OCI-LY1 (cell line): Measurements from ENCODE around the gene PCGF3.

Experiments used
- H2AFZ ChIP-seq: fragments of 200-600 bp; sonication (generic), shearing (Covaris generic); 2 replicates; pipeline ENCODE4 v1.6.0; 2014; ENCODE audit warnings: antibody characterized with exemption, mild to moderate bottlenecking, low read length
- H3F3A ChIP-seq: fragments of 200-600 bp; sonication (generic), shearing (Covaris generic); 2 replicates; pipeline ENCODE4 v1.6.0; 2014; ENCODE audit warnings: mild to moderate bottlenecking, antibody characterized with exemption, low read length, moderate library complexity; ENCODE audit not compliant: insufficient read depth
- H3K27ac ChIP-seq: fragments of 200-600 bp; sonication (generic); 2 replicates; pipeline ENCODE4 v1.5.1; 2014; ENCODE audit warnings: low read length, mixed run types, mild to moderate bottlenecking, low read depth; ENCODE audit not compliant: poor library complexity, severe bottlenecking
- H3K27me3 ChIP-seq: fragments of 200-600 bp; sonication (generic); 2 replicates; pipeline ENCODE4 v1.6.0; 2014; ENCODE audit warnings: antibody characterized with exemption, mild to moderate bottlenecking, low read length, moderate library complexity; ENCODE audit not compliant: insufficient read depth
- H3K36me3 ChIP-seq: fragments of 200-600 bp; sonication (generic); 2 replicates; pipeline ENCODE4 v1.6.1; 2014; ENCODE audit warnings: mild to moderate bottlenecking, antibody characterized with exemption, low read length, moderate library complexity, mixed read lengths; ENCODE audit not compliant: insufficient read depth
- H3K4me1 ChIP-seq: fragments of 200-600 bp; sonication (generic); 2 replicates; pipeline ENCODE4 v1.5.1; 2014; ENCODE audit warnings: mild to moderate bottlenecking, low read length, moderate library complexity; ENCODE audit not compliant: insufficient read depth, severe bottlenecking
- H3K4me2 ChIP-seq: fragments of 200-600 bp; sonication (generic), shearing (Covaris generic); 2 replicates; pipeline ENCODE4 v1.6.1; 2014; ENCODE audit warnings: low read length
- H3K4me3 ChIP-seq: fragments of 200-600 bp; sonication (generic); 2 replicates; pipeline ENCODE4 v1.5.1; 2014; ENCODE audit warnings: low read length, low read depth, mild to moderate bottlenecking, mixed read lengths; ENCODE audit not compliant: poor library complexity, severe bottlenecking
- H3K79me2 ChIP-seq: fragments of 200-600 bp; shearing (Covaris generic); 2 replicates; pipeline ENCODE4 v1.6.1; 2016; ENCODE audit warnings: mixed run types, low read length, mixed read lengths; ENCODE audit not compliant: insufficient read depth
- H3K9ac ChIP-seq: fragments of 200-600 bp; sonication (generic), shearing (Covaris generic); 2 replicates; pipeline ENCODE4 v1.6.1; 2014; ENCODE audit warnings: mild to moderate bottlenecking, low read length, mixed read lengths
- H3K9me2 ChIP-seq: fragments of 200-600 bp; sonication (generic), shearing (Covaris generic); 2 replicates; pipeline ENCODE4 v1.6.1; 2014; ENCODE audit warnings: low read depth, mild to moderate bottlenecking, low read length, mixed read lengths
- H3K9me3 ChIP-seq: fragments of 200-600 bp; shearing (Covaris generic); 2 replicates; pipeline ENCODE4 v1.6.1; 2014; ENCODE audit warnings: low read length, mixed read lengths
- H4K20me1 ChIP-seq: fragments of 200-600 bp; sonication (generic), shearing (Covaris generic); 2 replicates; pipeline ENCODE4 v1.6.0; 2016; ENCODE audit warnings: mild to moderate bottlenecking, low read length; ENCODE audit not compliant: insufficient read depth
- CTCF ChIP-seq: fragments of 200-600 bp; sonication (generic), shearing (Covaris generic); IDR thresholded peaks from 2 replicates; pipeline ENCODE4 v1.5.1; 2017; ENCODE audit warnings: mild to moderate bottlenecking, antibody characterized with exemption, low read length, moderate library complexity, mixed read lengths
- EZH2 ChIP-seq: fragments of 200-600 bp; sonication (generic), shearing (Covaris generic); IDR thresholded peaks from 2 replicates; pipeline ENCODE4 v1.8.0; 2017; ENCODE audit warnings: borderline replicate concordance, mixed run types, mild to moderate bottlenecking, antibody characterized with exemption, low read length, moderate library complexity, mixed read lengths

Gene PCGF3

GRCh38 chr4:791898-792625, 86.4 kb downstream of the PCGF3 start:
- Histone ChIP-seq H3K9me2 (no peaks in the 10 kb centered on the region), H3K4me3 (peak overlapping the region; percentile 19), H3K27ac (no peak overlapping the region), H3K4me2 (peak overlapping the region; percentile 56), H4K20me1 (no peaks in the 10 kb centered on the region), H3K9ac (no peak overlapping the region; the same call in 1 of the 2 replicates), H3F3A (no peaks in the 10 kb centered on the region), H3K9me3 (no peaks in the 10 kb centered on the region), H2AFZ (no peak overlapping the region), H3K4me1 (peaks cover 39% of the 10 kb centered on the region), H3K36me3 (no peaks in the 10 kb centered on the region), H3K27me3 (no peaks in the 10 kb centered on the region), H3K79me2 (no peaks in the 10 kb centered on the region)
- TF ChIP-seq EZH2 (no peak), CTCF (no peak)

DNA sequence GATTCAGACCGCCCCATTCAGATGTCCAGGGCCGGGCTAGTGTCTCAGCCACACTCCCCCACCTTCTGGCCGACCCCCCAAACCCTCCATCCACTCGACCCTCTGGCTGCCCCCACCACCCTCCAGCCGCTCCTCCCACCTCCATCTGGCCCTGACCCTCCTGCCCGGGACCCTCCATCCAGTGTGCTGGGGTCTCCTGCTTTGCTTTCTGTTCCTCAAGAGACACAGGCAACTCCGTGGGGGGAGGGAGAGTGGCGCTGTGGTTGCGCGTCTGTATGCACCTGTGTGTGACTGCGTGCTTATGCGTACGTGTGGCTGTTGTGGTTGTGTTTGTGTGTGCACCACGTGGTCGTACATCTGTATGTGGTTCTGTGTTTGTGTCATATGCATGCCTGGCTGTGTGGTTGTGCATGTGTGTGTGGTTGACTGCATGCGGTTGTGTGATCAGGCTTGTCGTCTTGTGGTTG, 87.0 kb downstream of the PCGF3 start:
- H3K4me3 ChIP-seq = peak overlapping the region; percentile 19
- H3K9me3 ChIP-seq = no peaks in the 10 kb centered on the region
- peak overlapping the region; percentile 56 for H3K4me2 ChIP-seq
- H3K36me3 ChIP-seq = no peaks in the 10 kb centered on the region
- no peaks in the 10 kb centered on the region for H3K9me2 ChIP-seq
- no peaks in the 10 kb centered on the region for H3F3A ChIP-seq
- no peaks in the 10 kb centered on the region for H4K20me1 ChIP-seq
- no peaks in the 10 kb centered on the region for H3K79me2 ChIP-seq
- H3K27ac ChIP-seq = peak overlapping the region; percentile 74
- no peaks in the 10 kb centered on the region for H3K27me3 ChIP-seq
- H3K4me1 ChIP-seq = peaks cover 39% of the 10 kb centered on the region
- no peak overlapping the region; the same call in 1 of the 2 replicates for H3K9ac ChIP-seq
- peak; percentile 9; the same call in 1 of the 2 replicates for TF ChIP-seq CTCF
- no peak for TF ChIP-seq EZH2
- H2AFZ ChIP-seq = no peak overlapping the region

DNA sequence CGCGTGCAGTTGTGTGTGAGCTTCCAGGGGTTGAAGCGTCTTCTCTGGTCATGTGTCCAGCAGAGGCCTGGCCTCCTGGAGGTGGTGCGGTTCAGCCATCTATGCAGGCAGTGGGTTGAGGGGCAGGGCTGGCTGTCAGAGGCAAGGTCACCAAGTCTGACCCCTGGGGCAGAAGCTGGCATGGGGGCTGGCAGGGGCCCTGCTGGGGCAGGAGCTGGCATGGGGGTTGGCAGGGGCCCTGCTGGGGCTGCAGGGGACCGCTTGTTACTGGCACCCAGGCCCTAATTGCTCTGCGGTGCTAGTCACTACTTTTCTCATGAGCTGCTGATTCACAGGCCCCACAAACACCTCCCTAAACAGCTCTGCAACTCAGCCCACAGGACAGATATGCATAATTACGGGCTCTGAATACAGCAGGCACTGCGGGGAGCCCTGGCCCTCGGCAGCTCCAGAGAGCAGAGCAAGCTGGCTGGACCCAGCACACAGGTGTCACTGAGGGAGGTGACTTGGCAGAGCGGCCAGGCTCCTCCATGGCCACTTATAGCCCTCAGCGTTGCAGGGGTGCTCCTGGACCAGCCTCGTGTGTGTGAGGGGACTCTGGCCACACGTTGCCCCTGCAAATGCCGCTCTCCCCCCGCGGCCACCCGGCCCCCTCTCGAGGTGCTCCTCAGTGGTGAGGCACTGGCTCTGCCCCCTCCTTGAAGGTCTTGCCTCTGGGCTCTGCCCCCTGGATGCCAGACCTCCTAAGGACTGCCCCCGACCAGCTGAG, 87.6 kb downstream of the PCGF3 start:
- Histone ChIP-seq H3K27me3 (no peaks in the 10 kb centered on the region), H3K9me3 (no peaks in the 10 kb centered on the region), H3F3A (no peaks in the 10 kb centered on the region), H3K9me2 (no peaks in the 10 kb centered on the region), H3K9ac (no peak overlapping the region; the same call in 1 of the 2 replicates), H3K36me3 (no peaks in the 10 kb centered on the region), H3K4me2 (peak overlapping the region; percentile 56; the same call in 1 of the 2 replicates), H4K20me1 (no peaks in the 10 kb centered on the region), H3K79me2 (no peaks in the 10 kb centered on the region), H3K4me3 (peak overlapping the region; percentile 19), H3K27ac (peak overlapping the region; percentile 74), H2AFZ (no peak overlapping the region), H3K4me1 (peaks cover 39% of the 10 kb centered on the region)
- TF ChIP-seq EZH2 (no peak), CTCF (no peak)
